ENCODE results near the gene ITGB1. TPM values are rescaled to one million over a fixed set of nuclear protein-coding genes. Genes with fewer than 3 reads are reported as not detected.

Gene ITGB1
- total RNA-seq, 1 experiment from 2014 or later = 223 TPM

GRCh38 chr10:32893434-32893833 is 64.6 kb downstream of the ITGB1 start:
- Mint-ChIP-seq H3K9me3 (no peaks in the 10 kb centered on the region), H3K4me3 (no peak overlapping the region), H3K4me1 (peaks cover 11 to 15% of the 10 kb centered on the region in 2 experiments), H3K36me3 (ENCODE audit: insufficient read depth in 1 of 3, low read depth in 3 of 3) (peaks cover 7 to 12% (median 11%) of the 10 kb centered on the region in 3 experiments; a peak in 6 of 7 replicates), H3K27me3 (ENCODE audit: low read depth) (no peaks in the 10 kb centered on the region), H3K27ac (peak overlapping the region in 1 of 3 experiments; percentile 89; a peak in 2 of 7 replicates)
- Histone ChIP-seq H3K27ac (ENCODE audit: insufficient read length, low read depth, low read length) (no peak overlapping the region), H4K20me1 (ENCODE audit: control insufficient read depth, insufficient read depth, insufficient read length) (no peaks in the 10 kb centered on the region), H3K79me1 (ENCODE audit: insufficient read depth, low read depth, low read length, poor library complexity, severe bottlenecking) (no peaks in the 10 kb centered on the region), H3K9ac (ENCODE audit: extremely low read depth, insufficient read length, low read length) (no peak overlapping the region), H3K56ac (ENCODE audit: insufficient read length, low read depth, low read length) (no peak overlapping the region), H2BK15ac (ENCODE audit: low read depth, low read length) (no peak overlapping the region), H2BK20ac (ENCODE audit: low read depth, low read length, poor library complexity, severe bottlenecking) (no peak overlapping the region), H3K23ac (ENCODE audit: insufficient read length, low read depth, low read length) (no peak overlapping the region), H2AK5ac (ENCODE audit: insufficient read length, low read length) (no peak overlapping the region), H3K79me2 (ENCODE audit: insufficient read depth, low read length) (no peaks in the 10 kb centered on the region), H4K91ac (ENCODE audit: insufficient read length, low read depth, low read length) (no peak overlapping the region), H4K5ac (ENCODE audit: insufficient read length, low read depth, low read length) (no peak overlapping the region), H3K27me3 (ENCODE audit: insufficient read depth, low read length) (no peaks in the 10 kb centered on the region), H3K23me2 (ENCODE audit: insufficient read length, low read depth, low read length, poor library complexity, severe bottlenecking) (no peaks in the 10 kb centered on the region), H2BK120ac (ENCODE audit: low read depth, low read length, poor library complexity, severe bottlenecking) (no peak overlapping the region), H3K4ac (ENCODE audit: low read depth, low read length) (no peak overlapping the region), H2BK5ac (ENCODE audit: insufficient read length, low read length) (no peak overlapping the region), H3K4me1 (ENCODE audit: insufficient read depth, low read length) (no peaks in the 10 kb centered on the region), H4K8ac (replicated peaks; ENCODE audit: insufficient read length, low read depth, low read length) (no peak overlapping the region), H2AFZ (ENCODE audit: low read length) (no peak overlapping the region), H2BK12ac (ENCODE audit: insufficient read length, low read depth, low read length) (no peak overlapping the region), H3K4me2 (ENCODE audit: insufficient read depth, insufficient read length, low read length) (no peak overlapping the region), H3K18ac (ENCODE audit: insufficient read length, low read depth, low read length) (no peak overlapping the region), H3T11ph (ENCODE audit: low read length) (no peak overlapping the region), H3K9me3 (ENCODE audit: control insufficient read depth, low read depth, low read length) (no peaks in the 10 kb centered on the region), H3K14ac (ENCODE audit: insufficient read depth, low read length) (no peak overlapping the region)
- WGBS (ENCODE audit: extremely low coverage, insufficient read length, low lambda C conversion rate) = no CpG with 5 or more reads among the region's 3 CpGs
- peak; percentile 67 for TF ChIP-seq CTCF (conservative IDR thresholded peaks at IDR 0.05)
- DNase-seq = peak; percentile 84

All from H9 (cell line).